Activated CD8-positive, alpha-beta T cell treated with anti-CD3 and anti-CD28 coated beads for 36 hours (primary cell): ENCODE data around the gene FXYD5. TPM values are rescaled to one million over a fixed set of nuclear protein-coding genes. Genes with fewer than 3 reads are reported as not detected.

Source experiments
- ATAC-seq: fragments of 200-7000 bp; cut with Tn5 transposase; one replicate; pipeline ENCODE4 v1.10.0; 2021; ENCODE audit warnings: mild to moderate bottlenecking, moderate library complexity
- CTCF ChIA-PET: fragments of 350-600 bp; sonication (Branson Sonifier 250); formaldehyde crosslinking; loops from one replicate; lab custom pipeline; 2021; ENCODE audit warnings: antibody characterized with exemption; lab: Charles Lee
- POLR2A ChIA-PET: fragments of 350-600 bp; sonication (Branson Sonifier 250); formaldehyde crosslinking; loops from one replicate; lab custom pipeline; 2021; ENCODE audit warnings: antibody characterized with exemption; lab: Charles Lee
- DNase-seq: peaks from one replicate; pipeline ENCODE4 v3.0.0-alpha.2; 2020
- H3K27ac Mint-ChIP-seq: one replicate; pipeline ENCODE4 v1.8.0; 2021; ENCODE audit warnings: mild to moderate bottlenecking, mixed read lengths
- H3K27me3 Mint-ChIP-seq: one replicate; pipeline ENCODE4 v1.8.0; 2021; ENCODE audit warnings: mixed read lengths
- H3K36me3 Mint-ChIP-seq: one replicate; pipeline ENCODE4 v1.8.0; 2021; ENCODE audit warnings: low read depth, mixed read lengths
- H3K4me1 Mint-ChIP-seq: one replicate; pipeline ENCODE4 v1.8.0; 2021; ENCODE audit warnings: low read depth, mixed read lengths
- H3K4me3 Mint-ChIP-seq: one replicate; pipeline ENCODE4 v1.8.0; 2021; ENCODE audit warnings: mild to moderate bottlenecking, moderate library complexity, mixed read lengths
- H3K9me3 Mint-ChIP-seq: one replicate; pipeline ENCODE4 v1.8.0; 2021; ENCODE audit warnings: mixed read lengths
- intact Hi-C: fragments of 100-400 bp; cut with micrococcal nuclease; formaldehyde crosslinking; loops from one replicate; pipeline ENCODE4 v1.10.0; 2022
- total RNA-seq, 2 experiments: library from RNA; stranded (reverse); gene quantifications; one replicate each; pipeline ENCODE4 v1.2.3, GENCODE V29; 2021
- TF ChIP-seq, protein P1 (sequence below): fragments of 200-600 bp; IDR thresholded peaks from one replicate; pipeline ENCODE4 v1.8.0; 2022; ENCODE audit warnings: antibody characterized with exemption, mild to moderate bottlenecking

FXYD5 gene
- total RNA-seq, 2 experiments from 2014 or later, result 225 to 241 TPM

DNA sequence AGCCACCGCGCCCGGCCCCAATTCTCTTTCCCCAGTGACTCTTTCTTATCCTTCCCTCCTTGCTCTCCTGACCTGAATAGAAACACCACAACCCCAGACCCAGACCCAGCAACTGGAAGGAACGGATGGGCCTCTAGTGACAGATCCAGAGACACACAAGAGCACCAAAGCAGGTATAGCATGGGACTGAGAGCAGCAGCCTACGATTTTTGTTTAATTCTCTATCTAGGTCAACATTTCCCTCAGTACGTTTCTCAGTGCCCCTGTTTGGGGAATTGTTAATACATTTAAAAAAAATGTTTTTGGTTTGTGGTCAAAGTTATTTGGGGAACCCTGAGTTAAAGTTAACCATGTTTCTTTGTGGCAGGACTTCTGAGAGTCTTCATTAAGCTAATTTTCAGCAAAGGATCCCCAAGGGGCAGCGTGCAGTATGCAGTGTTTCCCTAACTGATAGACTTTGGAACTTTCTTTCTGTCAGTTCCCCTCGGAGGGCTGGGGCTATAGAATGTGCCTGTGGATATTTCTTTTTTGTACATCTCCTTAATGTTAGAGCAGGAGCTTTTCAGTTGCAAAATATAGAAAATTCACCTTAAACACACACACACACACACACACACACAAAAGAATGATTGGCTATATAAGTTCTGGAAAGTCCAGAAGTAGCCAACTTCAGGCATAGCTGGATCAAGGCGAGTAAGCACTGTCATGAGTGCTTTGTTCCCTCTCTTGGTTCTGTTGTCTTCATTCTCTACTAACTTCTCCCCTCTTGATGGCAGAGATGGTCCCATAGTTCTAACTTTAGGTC, 6.3 kb downstream of the FXYD5 start:
- intact Hi-C loops, result no loop called here
- Mint-ChIP-seq H3K4me1 (peaks cover 48% of the 10 kb centered on the region), H3K36me3 (peaks cover 100% of the 10 kb centered on the region), H3K27ac (peak overlapping the region; percentile 30), H3K27me3 (no peaks in the 10 kb centered on the region), H3K4me3 (no peak overlapping the region), H3K9me3 (peaks cover 40% of the 10 kb centered on the region)
- DNase-seq, result no peak
- ChIA-PET POLR2A (interaction anchor here (0.8 to 3.2 kb wide), 4 partner anchors 12 to 101 kb away, joined by 3 to 17 read pairs (median 4); no protein-coding TSS in a partner anchor), CTCF (interaction anchor here (0.8 to 1.5 kb wide), 3 partner anchors 19 to 108 kb away, joined by 3 to 4 read pairs (median 3); partner anchors contain the start of gene USF2)
- ATAC-seq, result no peak
- TF ChIP-seq, protein P1, sequence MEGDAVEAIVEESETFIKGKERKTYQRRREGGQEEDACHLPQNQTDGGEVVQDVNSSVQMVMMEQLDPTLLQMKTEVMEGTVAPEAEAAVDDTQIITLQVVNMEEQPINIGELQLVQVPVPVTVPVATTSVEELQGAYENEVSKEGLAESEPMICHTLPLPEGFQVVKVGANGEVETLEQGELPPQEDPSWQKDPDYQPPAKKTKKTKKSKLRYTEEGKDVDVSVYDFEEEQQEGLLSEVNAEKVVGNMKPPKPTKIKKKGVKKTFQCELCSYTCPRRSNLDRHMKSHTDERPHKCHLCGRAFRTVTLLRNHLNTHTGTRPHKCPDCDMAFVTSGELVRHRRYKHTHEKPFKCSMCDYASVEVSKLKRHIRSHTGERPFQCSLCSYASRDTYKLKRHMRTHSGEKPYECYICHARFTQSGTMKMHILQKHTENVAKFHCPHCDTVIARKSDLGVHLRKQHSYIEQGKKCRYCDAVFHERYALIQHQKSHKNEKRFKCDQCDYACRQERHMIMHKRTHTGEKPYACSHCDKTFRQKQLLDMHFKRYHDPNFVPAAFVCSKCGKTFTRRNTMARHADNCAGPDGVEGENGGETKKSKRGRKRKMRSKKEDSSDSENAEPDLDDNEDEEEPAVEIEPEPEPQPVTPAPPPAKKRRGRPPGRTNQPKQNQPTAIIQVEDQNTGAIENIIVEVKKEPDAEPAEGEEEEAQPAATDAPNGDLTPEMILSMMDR, result no peak

DNA sequence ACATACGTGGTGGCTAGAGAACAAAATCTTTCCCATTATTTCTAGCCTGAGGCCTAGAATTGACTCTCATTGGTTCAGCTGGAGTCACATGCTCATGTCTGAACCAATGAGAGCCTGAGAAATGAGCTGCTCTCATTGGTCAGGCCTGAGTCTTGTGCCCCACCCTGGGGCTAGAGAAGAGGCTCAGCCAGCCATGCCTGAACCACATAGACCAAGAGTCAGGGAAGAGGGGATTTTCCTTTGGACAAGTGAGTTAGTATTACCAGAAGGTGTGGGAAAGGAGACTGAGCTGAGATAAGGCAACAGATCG, 6.9 kb downstream of the FXYD5 start:
- no peaks in the 10 kb centered on the region for H3K27me3 Mint-ChIP-seq
- ChIA-PET CTCF (interaction anchor here (0.8 to 1.5 kb wide), 3 partner anchors 19 to 108 kb away, joined by 3 to 4 read pairs (median 3); partner anchors contain the start of gene USF2), POLR2A (interaction anchor here (0.8 to 3.2 kb wide), 4 partner anchors 11 to 100 kb away, joined by 3 to 17 read pairs (median 4); no protein-coding TSS in a partner anchor)
- DNase-seq, result no peak
- no peak overlapping the region for H3K4me3 Mint-ChIP-seq
- H3K36me3 Mint-ChIP-seq, result peaks cover 100% of the 10 kb centered on the region
- peak overlapping the region; percentile 30 for H3K27ac Mint-ChIP-seq
- no peak for ATAC-seq
- TF ChIP-seq, protein P1, result no peak
- H3K9me3 Mint-ChIP-seq, result peaks cover 45% of the 10 kb centered on the region
- H3K4me1 Mint-ChIP-seq, result peaks cover 48% of the 10 kb centered on the region
- intact Hi-C loops, result no loop called here

DNA sequence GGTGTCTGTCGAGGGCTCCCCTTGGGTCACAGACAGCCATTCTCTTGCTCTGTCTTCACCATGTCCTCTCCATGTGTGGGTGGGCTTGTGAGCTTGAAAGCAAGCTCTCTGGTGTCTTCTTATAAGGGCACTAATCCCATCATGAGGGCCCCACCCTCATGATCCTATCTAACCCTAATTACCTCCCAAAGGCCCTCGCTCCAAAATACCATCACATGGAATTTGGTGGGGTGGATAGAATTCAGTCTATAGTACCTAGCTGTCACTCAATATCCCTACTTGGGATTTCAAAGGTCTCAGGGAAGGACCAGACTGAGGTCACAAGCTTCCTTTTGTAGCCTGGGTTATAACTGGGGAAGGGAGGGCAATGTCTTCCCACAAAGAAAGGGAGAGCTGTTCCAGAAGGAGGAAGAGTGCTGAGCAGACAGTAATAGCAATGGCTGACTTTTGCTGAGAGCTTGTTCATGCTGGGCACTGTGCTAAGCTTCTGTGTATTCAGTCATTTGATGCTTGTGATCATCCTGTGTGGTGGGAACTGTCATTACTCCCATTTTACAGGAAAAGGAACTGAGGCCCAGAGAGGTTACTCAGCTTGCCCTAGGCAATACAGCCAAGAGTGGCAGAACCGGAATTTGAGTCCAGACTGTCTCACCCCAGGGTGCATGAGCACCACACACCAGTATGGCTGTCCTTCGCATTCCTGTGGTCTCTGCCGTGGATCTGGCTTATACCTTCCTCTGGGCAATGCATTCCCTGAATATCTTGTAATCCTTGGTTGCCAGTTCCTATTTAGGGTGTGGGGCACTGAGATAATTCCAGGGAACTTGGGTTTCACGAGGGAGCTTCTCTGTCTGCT, 8.2 kb downstream of the FXYD5 start:
- H3K4me1 Mint-ChIP-seq, result peaks cover 48% of the 10 kb centered on the region
- TF ChIP-seq, protein P1, result no peak
- no peak overlapping the region for H3K4me3 Mint-ChIP-seq
- DNase-seq (no peak), ATAC-seq (no peak)
- peaks cover 100% of the 10 kb centered on the region for H3K36me3 Mint-ChIP-seq
- H3K27ac Mint-ChIP-seq, result peak overlapping the region; percentile 67
- H3K9me3 Mint-ChIP-seq, result peaks cover 49% of the 10 kb centered on the region
- intact Hi-C loops, result no loop called here
- ChIA-PET CTCF (interaction anchor here (0.9 to 2.0 kb wide), 6 partner anchors 9 to 103 kb away, joined by 3 to 9 read pairs (median 4); partner anchors contain the start of genes FXYD3 and FXYD5), POLR2A (interaction anchor here (0.7 to 3.2 kb wide), 6 partner anchors 8 to 109 kb away, joined by 3 to 17 read pairs (median 4); partner anchors contain the start of gene FXYD5)
- no peaks in the 10 kb centered on the region for H3K27me3 Mint-ChIP-seq

DNA sequence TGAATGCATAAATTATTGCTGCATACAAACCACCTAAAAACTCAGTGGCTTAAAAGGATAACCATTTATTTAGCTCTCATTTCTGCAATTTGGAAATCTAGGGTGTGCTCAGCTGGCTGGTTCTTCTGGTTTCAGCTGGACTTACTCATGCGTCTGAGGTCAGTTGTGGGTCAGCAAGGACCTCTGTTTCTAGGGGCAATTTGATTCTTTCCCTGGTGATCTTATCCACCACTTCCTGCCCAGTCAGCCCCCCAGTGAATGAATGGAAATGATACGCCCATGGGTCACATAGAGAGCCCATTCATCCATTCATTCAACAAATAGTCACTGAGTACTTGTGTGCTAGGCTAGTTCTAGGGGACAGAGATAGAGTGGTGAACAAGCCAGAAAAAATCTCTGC, 9.9 kb downstream of the FXYD5 start:
- ATAC-seq, result no peak

More for the DNA sequence above, 9.9 kb downstream of the FXYD5 start:
- peaks cover 97% of the 10 kb centered on the region for H3K36me3 Mint-ChIP-seq
- ChIA-PET POLR2A (interaction anchor here (0.8 to 1.4 kb wide), 4 partner anchors 10 to 51 kb away, joined by 3 to 4 read pairs (median 3); no protein-coding TSS in a partner anchor), CTCF (interaction anchor here (1.0 kb wide), 1 partner anchor 11 kb away, joined by 5 read pairs; no protein-coding TSS in a partner anchor)
- intact Hi-C loops, result no loop called here
- TF ChIP-seq, protein P1, result no peak
- H3K27ac Mint-ChIP-seq, result peak overlapping the region; percentile 25
- H3K4me3 Mint-ChIP-seq, result no peak overlapping the region
- peaks cover 49% of the 10 kb centered on the region for H3K9me3 Mint-ChIP-seq
- no peak for DNase-seq
- no peaks in the 10 kb centered on the region for H3K27me3 Mint-ChIP-seq
- H3K4me1 Mint-ChIP-seq, result peaks cover 35% of the 10 kb centered on the region
